GM10248 (cell line): ENCODE results near the gene FADS6.
"Not testable (repeated sequence)": the region's sequence is repeated elsewhere in the genome, so short reads cannot be mapped to it uniquely, and the experiment has no call there.

Experiments
- CTCF ChIA-PET: fragments of 300-600 bp; sonication (Branson Sonifier 250); formaldehyde crosslinking; extraction: SDS; loops from one replicate; lab custom pipeline; 2021; ENCODE audit warnings: antibody characterized with exemption; lab: Yijun Ruan, JAX
- POLR2A ChIA-PET: fragments of 350-650 bp; sonication (Branson Sonifier 250); formaldehyde crosslinking; extraction: SDS; loops from one replicate; lab custom pipeline; 2020; ENCODE audit warnings: antibody characterized with exemption; lab: Yijun Ruan, JAX
- DNase-seq: peaks from one replicate; pipeline ENCODE4 v3.0.0; 2012; ENCODE audit errors: extremely low spot score
- CTCF ChIP-seq: IDR thresholded peaks from 2 replicates; pipeline ENCODE4 v1.5.1; 2012; ENCODE audit warnings: mild to moderate bottlenecking, low read depth; ENCODE audit errors: extremely low read depth, missing control alignments, control extremely low read depth

Gene FADS6

GRCh38 chr17:74916851-74917199, 23.4 kb upstream of the FADS6 start:
- no peak for DNase-seq
- CTCF ChIA-PET: interaction anchor here (2.3 to 5.0 kb wide), 2 partner anchors 11 to 44 kb away, joined by 6 to 32 read pairs; no protein-coding TSS in a partner anchor
- no peak for TF ChIP-seq CTCF
- POLR2A ChIA-PET: interaction anchor here (0.6 kb wide), 1 partner anchor 851 kb away, joined by 3 read pairs; no protein-coding TSS in a partner anchor

- TF ChIP-seq CTCF: no peak
- ChIA-PET CTCF (interaction anchor here (1.0 to 5.0 kb wide), 3 partner anchors 10 to 45 kb away, joined by 3 to 32 read pairs (median 6); no protein-coding TSS in a partner anchor), POLR2A (interaction anchor here (0.6 kb wide), 1 partner anchor 852 kb away, joined by 3 read pairs; no protein-coding TSS in a partner anchor)
- DNase-seq: no peak
These were observed 22.9 kb upstream of the FADS6 start for GRCh38 chr17:74916136-74916850.

- POLR2A ChIA-PET, DNase-seq: not testable (repeated sequence)
- CTCF ChIA-PET: interaction anchor here (1.6 kb wide), 1 partner anchor 51 kb away, joined by 3 read pairs; no protein-coding TSS in a partner anchor
These were observed 18.0 kb upstream of the FADS6 start for GRCh38 chr17:74911423-74911822.

- POLR2A ChIA-PET, DNase-seq, CTCF ChIA-PET: not testable (repeated sequence)
These were observed 15.7 kb upstream of the FADS6 start for GRCh38 chr17:74909097-74909496.

- POLR2A ChIA-PET: no interaction called here
- CTCF ChIA-PET: interaction anchor here (1.1 to 1.7 kb wide), 3 partner anchors 50 to 55 kb away, joined by 5 read pairs; no protein-coding TSS in a partner anchor
These were observed 13.6 kb upstream of the FADS6 start for GRCh38 chr17:74907012-74907411.

GRCh38 chr17:74906214-74906793, 12.9 kb upstream of the FADS6 start:
- POLR2A ChIA-PET: not testable (repeated sequence)

More at GRCh38 chr17:74907012-74907411, 13.6 kb upstream of the FADS6 start:
- no peak for DNase-seq
- no peak for TF ChIP-seq CTCF

GRCh38 chr17:74904687-74905409, 11.4 kb upstream of the FADS6 start:
- CTCF ChIA-PET: interaction anchor here (1.3 kb wide), 1 partner anchor 9 kb away, joined by 4 read pairs; no protein-coding TSS in a partner anchor
- no peak for DNase-seq
- no peak for TF ChIP-seq CTCF
- POLR2A ChIA-PET: no interaction called here

More at GRCh38 chr17:74906214-74906793, 12.9 kb upstream of the FADS6 start:
- CTCF ChIA-PET: interaction anchor here (1.1 to 1.7 kb wide), 4 partner anchors 10 to 56 kb away, joined by 5 to 6 read pairs (median 5); no protein-coding TSS in a partner anchor
- not testable (repeated sequence) for DNase-seq
